Omental fat pad (tissue), 4 donors: ENCODE measurements around the gene UBTD1. TPM values are rescaled to one million over a fixed set of nuclear protein-coding genes. Genes with fewer than 3 reads are reported as not detected.
A peak's percentile ranks its signal among the peaks of the same experiment; 100 is the strongest.

Experiments used
- ATAC-seq: fragments of 150-250 bp; one replicate; pipeline ENCODE4 v1.9.1; 2016; ENCODE audit warnings: mild to moderate bottlenecking, moderate library complexity; ENCODE audit not compliant: low FRiP score
- DNase-seq: peaks from one replicate; pipeline ENCODE4 v3.0.0-alpha.2; 2019; ENCODE audit warnings: low spot score
- CTCF ChIP-seq, 3 donors: fragments of 450-650 bp; IDR thresholded peaks; one replicate each; pipeline ENCODE4 v1.5.1; 2016 to 2017; ENCODE audit warnings: antibody characterized with exemption in 3 of 3, mild to moderate bottlenecking in 3 of 3, moderate library complexity in 2 of 3
- total RNA-seq, 4 donors: library from RNA; depleted of rRNA; stranded (reverse); fragments of >200 nt; gene quantifications; one replicate each; pipeline ENCODE4 v1.1.0, GENCODE V29; 2016

UBTD1 gene
- total RNA-seq, 4 donors from 2014 or later: 15.6 to 22.8 (median 19.2) TPM

GRCh38 chr10:97587183-97587582, 88.5 kb downstream of the UBTD1 start:
- DNase-seq (no peak), ATAC-seq (no peak)
- TF ChIP-seq CTCF (IDR thresholded peaks at IDR 0.05): no peak

DNA sequence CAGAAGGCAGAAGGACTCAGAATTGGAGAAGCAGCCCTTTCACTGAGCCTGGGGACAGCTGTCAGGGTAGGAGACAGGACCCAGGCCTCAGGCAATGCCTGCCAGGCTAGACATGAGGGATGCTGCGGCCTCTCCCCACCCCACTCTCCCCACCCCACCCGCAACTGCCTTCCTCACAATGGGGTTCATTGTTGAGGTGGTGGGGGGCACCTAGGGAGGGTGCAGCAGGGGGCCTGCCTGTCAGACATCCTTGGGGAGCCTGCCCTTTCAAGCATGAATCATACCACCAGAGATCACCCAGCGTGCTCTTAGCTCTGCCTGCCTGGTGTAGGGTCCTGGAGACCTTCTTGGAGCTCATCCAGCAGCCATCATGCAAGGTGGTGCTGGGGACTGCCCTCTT, 90.8 kb downstream of the UBTD1 start, which contains the start of gene C10orf62:
C10orf62 (plus strand) TSS at position 243 of the 400 bp plus-strand sequence. CDS start 177 bp downstream, outside the sequence.
- TF ChIP-seq CTCF (IDR thresholded peaks at IDR 0.05): no peak
- ATAC-seq (no peak), DNase-seq (no peak)

DNA sequence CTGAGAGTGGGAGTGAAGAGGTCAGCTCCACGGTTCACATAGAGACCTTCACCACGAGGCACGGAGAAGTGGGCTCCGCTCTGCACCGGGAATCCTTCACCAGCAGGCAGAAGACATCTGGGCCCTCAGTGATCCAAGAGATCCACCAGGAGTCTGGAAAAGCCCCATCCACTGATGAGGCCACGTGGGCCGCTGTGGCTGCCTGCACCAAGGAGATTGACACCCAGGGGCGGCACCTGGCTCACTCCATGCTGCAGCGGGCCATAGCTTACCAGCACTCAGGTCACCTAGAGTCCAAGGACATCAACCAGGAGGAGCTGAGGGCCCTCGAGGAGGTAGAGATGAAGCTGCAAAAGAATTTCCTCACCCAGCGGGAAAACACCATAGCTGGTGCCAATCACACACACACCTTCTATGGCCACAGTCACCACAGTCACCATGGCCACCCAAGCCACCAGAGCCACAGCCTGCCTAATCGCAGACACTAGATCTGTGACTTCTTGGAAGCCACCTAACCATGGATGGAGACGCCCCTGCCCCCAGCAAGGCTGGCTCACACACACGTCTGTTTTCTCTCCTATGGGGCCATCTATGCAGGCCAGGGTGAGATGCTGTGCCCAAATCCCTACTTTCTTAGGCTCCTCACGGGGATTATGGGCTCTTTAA, 91.5 kb downstream of the UBTD1 start:
- no peak for TF ChIP-seq CTCF (IDR thresholded peaks at IDR 0.05)
- DNase-seq (no peak), ATAC-seq (no peak)

- TF ChIP-seq CTCF (IDR thresholded peaks at IDR 0.05): no peak
- DNase-seq: no peak
- no peak for ATAC-seq
Observed at GRCh38 chr10:97590748-97591495, 92.2 kb downstream of the UBTD1 start.

DNA sequence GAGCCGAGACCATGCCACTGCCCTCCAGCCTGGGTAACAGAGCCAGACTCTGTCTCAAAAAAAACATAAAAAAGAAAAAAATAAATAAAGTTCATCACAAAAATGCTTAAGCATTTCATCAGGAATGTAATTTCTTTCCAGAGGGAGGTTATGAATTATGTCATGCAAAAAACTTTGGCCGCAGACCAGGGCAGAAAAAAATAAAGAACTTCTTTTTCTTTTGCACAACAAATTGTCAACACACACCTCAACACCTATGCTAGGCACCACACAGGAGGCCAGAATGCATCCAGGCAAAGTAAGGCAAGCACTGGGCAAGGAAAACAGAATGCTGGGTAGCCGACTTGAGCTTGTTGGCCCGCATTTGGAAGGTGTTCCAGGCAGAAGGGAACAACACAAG, 94.7 kb downstream of the UBTD1 start:
- DNase-seq (no peak), ATAC-seq (no peak)
- TF ChIP-seq CTCF (IDR thresholded peaks at IDR 0.05): no peak

DNA sequence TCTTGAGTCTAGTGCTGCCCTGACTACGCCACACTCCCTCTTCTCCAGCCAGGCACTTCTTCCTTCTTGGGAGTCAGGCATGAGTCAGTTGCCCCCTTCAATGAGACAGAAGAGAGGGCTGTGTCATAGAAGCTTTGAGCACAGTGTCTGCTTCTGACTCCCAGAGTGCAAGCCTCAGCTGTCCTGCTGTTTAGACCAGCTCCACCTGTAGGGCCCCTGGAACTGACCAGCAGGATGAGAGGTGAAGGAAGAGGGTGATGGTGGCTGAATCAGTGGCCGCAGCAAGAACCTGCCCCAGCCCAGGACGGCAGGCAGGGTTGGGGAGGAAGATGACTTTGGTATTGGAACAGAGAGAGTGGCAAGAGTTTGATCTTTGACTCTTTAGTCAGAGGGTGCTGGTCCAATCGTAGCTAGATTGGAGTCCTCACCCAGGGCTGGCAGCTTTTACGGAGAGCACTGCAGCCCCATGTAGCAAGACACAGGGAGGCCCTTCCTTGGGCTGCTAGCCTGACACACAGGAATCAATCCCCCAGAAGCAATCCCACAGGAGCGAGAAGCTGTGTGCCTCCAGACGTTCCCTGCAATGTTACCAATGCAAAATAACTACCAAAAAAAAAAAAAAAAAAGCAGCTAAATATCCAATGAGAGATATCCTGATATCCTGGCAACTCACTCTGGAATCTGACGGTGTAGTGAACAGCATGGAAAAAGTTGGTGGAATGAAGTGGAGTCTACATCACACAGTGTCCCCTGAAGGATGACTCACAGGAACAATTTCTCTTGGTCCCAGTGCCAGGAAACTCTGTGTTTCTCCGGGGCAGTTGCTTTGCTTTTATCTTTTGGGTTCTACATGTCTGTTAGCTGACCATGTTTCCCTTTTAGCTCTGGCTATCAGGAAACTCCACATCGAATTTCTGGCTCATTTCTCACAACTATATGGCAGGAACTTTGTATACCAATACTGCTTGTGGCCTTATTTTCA, 97.7 kb downstream of the UBTD1 start:
- ATAC-seq (peak; percentile 89), DNase-seq (no peak)
- no peak for TF ChIP-seq CTCF (IDR thresholded peaks at IDR 0.05)
